A673 (cell line): Measurements from ENCODE around the gene PGBD5. TPM values are rescaled to one million over a fixed set of nuclear protein-coding genes. Genes with fewer than 3 reads are reported as not detected.

Experiments
- BruUV-seq: library from RNA; stranded (reverse); fragments of 400-500 nt; replicated peaks from 2 replicates; lab custom pipeline; 2021; lab: Mats Ljungman, UMichigan
- CTCF ChIA-PET: fragments of 300-600 bp; sonication (Branson Sonifier 250); formaldehyde crosslinking; loops from one replicate; lab custom pipeline; 2022; ENCODE audit warnings: antibody characterized with exemption; lab: Charles Lee
- POLR2A ChIA-PET: fragments of 300-600 bp; sonication (Branson Sonifier 250); formaldehyde crosslinking; loops from one replicate; lab custom pipeline; 2022; ENCODE audit warnings: antibody characterized with exemption; ENCODE audit not compliant: low non-redundant PET; lab: Charles Lee
- DNase-seq: peaks from one replicate; pipeline ENCODE4 v3.0.0-alpha.2; 2015; ENCODE audit warnings: low spot score
- H3K27ac ChIP-seq: fragments of 200-600 bp; sonication (generic); 2 replicates; pipeline ENCODE4 v1.5.1; 2016; ENCODE audit warnings: mixed run types, low read depth, mild to moderate bottlenecking, mixed read lengths, antibody characterized with exemption, low read length; ENCODE audit not compliant: poor library complexity, severe bottlenecking
- H3K27me3 ChIP-seq: fragments of 200-600 bp; sonication (generic); replicated peaks from 2 replicates; pipeline ENCODE4 v1.6.1; 2017; ENCODE audit warnings: mixed run types, low read depth, mild to moderate bottlenecking, mixed read lengths, antibody characterized with exemption, low read length; ENCODE audit not compliant: insufficient read depth, poor library complexity
- H3K36me3 ChIP-seq: fragments of 200-600 bp; sonication (generic); 2 replicates; pipeline ENCODE4 v1.6.1; 2016; ENCODE audit warnings: mixed run types, mild to moderate bottlenecking, mixed read lengths, antibody characterized with exemption, low read length; ENCODE audit not compliant: insufficient read depth, poor library complexity, severe bottlenecking
- H3K4me1 ChIP-seq: fragments of 200-600 bp; sonication (generic); 2 replicates; pipeline ENCODE4 v1.6.1; 2017; ENCODE audit warnings: mixed run types, mild to moderate bottlenecking, mixed read lengths, antibody characterized with exemption, low read length; ENCODE audit not compliant: insufficient read depth, poor library complexity, severe bottlenecking
- H3K4me3 ChIP-seq: fragments of 200-600 bp; sonication (generic); 2 replicates; pipeline ENCODE4 v1.5.1; 2016; ENCODE audit warnings: low read depth, mixed run types, mild to moderate bottlenecking, mixed read lengths, low read length; ENCODE audit not compliant: poor library complexity, severe bottlenecking
- H3K9me3 ChIP-seq: fragments of 200-600 bp; sonication (generic); 2 replicates; pipeline ENCODE4 v1.6.1; 2016; ENCODE audit warnings: mixed run types, low read depth, mild to moderate bottlenecking, mixed read lengths, antibody characterized with exemption, low read length; ENCODE audit not compliant: poor library complexity, severe bottlenecking
- CTCF ChIP-seq: fragments of 300-800, 200-600 bp; sonication (generic); conservative IDR thresholded peaks from 2 replicates; pipeline ENCODE4 v1.5.1; 2017; ENCODE audit warnings: low read depth, mild to moderate bottlenecking, antibody characterized with exemption, low read length, moderate library complexity, mixed read lengths
- EZH2 ChIP-seq: fragments of 200-600 bp; sonication (generic); IDR thresholded peaks from 2 replicates; pipeline ENCODE4 v1.6.1; 2017; ENCODE audit warnings: borderline replicate concordance, low read depth, mild to moderate bottlenecking, mixed read lengths, antibody characterized with exemption, low read length; ENCODE audit not compliant: poor library complexity, severe bottlenecking
- intact Hi-C: fragments of 100-400 bp; cut with micrococcal nuclease; formaldehyde crosslinking; loops from one replicate; pipeline ENCODE4 v1.10.0; 2022; ENCODE audit not compliant: unreplicated experiment
- total RNA-seq: library from RNA; stranded (reverse); gene quantifications from 2 replicates; pipeline ENCODE4 v1.2.3, GENCODE V29; 2021

Gene PGBD5
- total RNA-seq, 1 experiment from 2014 or later: 0.52 TPM

- H3K9me3 ChIP-seq: no peaks in the 10 kb centered on the region
- H3K4me3 ChIP-seq: no peak overlapping the region
- ChIA-PET POLR2A (no interaction called here), CTCF (no interaction called here)
- intact Hi-C loops: no loop called here
- no peaks in the 10 kb centered on the region for H3K27me3 ChIP-seq
- no peak overlapping the region for H3K27ac ChIP-seq
- DNase-seq: no peak
- peaks cover 3% of the 10 kb centered on the region for H3K36me3 ChIP-seq
- BruUV-seq: no TSS peak
- H3K4me1 ChIP-seq: peaks cover 11% of the 10 kb centered on the region
- TF ChIP-seq EZH2 (no peak), CTCF (no peak)
These were observed 141.2 kb downstream of the PGBD5 start for GRCh38 chr1:230284891-230285290.

- Histone ChIP-seq H3K4me3 (no peak overlapping the region), H3K9me3 (no peaks in the 10 kb centered on the region), H3K4me1 (peaks cover 11% of the 10 kb centered on the region), H3K27me3 (no peaks in the 10 kb centered on the region), H3K27ac (no peak overlapping the region), H3K36me3 (peaks cover 6% of the 10 kb centered on the region)
- POLR2A ChIA-PET: no interaction called here
- intact Hi-C loops: no loop called here
- no peak for DNase-seq
- TF ChIP-seq CTCF: no peak
- no peak for TF ChIP-seq EZH2
- CTCF ChIA-PET: no interaction called here
- no TSS peak for BruUV-seq
These were observed 142.5 kb downstream of the PGBD5 start for GRCh38 chr1:230283678-230284077.

- intact Hi-C loops: no loop called here
- CTCF ChIA-PET: interaction anchor here (0.7 kb wide), 1 partner anchor 232 kb away, joined by 3 read pairs; no protein-coding TSS in a partner anchor
- Histone ChIP-seq H3K9me3 (no peaks in the 10 kb centered on the region), H3K4me1 (peaks cover 19% of the 10 kb centered on the region), H3K27me3 (no peaks in the 10 kb centered on the region), H3K27ac (no peak overlapping the region), H3K4me3 (no peak overlapping the region), H3K36me3 (peaks cover 6% of the 10 kb centered on the region)
- BruUV-seq: no TSS peak
- TF ChIP-seq CTCF (no peak), EZH2 (no peak)
- peak; percentile 33 for DNase-seq
- POLR2A ChIA-PET: no interaction called here
These were observed 144.0 kb downstream of the PGBD5 start for GRCh38 chr1:230282157-230282556.
